Testis (tissue), 3 donors: ENCODE measurements around the gene TPH1. TPM values are rescaled to one million over a fixed set of nuclear protein-coding genes. Genes with fewer than 3 reads are reported as not detected.
"Not testable (repeated sequence)": the region's sequence is repeated elsewhere in the genome, so short reads cannot be mapped to it uniquely, and the experiment has no call there.

ENCODE experiments used
- DNase-seq: peaks from one replicate; pipeline ENCODE4 v3.0.0-alpha.2; 2019
- H3K27ac ChIP-seq, 2 donors: fragments of 200-600 bp; sonication (generic); one replicate each; pipeline ENCODE4 v1.5.1; 2019
- H3K27me3 ChIP-seq: fragments of 200-600 bp; sonication (generic); one replicate; pipeline ENCODE4 v1.5.1; 2019
- H3K36me3 ChIP-seq: fragments of 200-600 bp; sonication (generic); one replicate; pipeline ENCODE4 v1.5.1; 2017; ENCODE audit warnings: low read depth; ENCODE audit errors: missing control alignments
- H3K4me1 ChIP-seq: fragments of 200-600 bp; sonication (generic); one replicate; pipeline ENCODE4 v1.5.1; 2019
- H3K4me3 ChIP-seq, 2 donors: fragments of 200-600 bp; sonication (generic); one replicate each; pipeline ENCODE4 v1.5.1; 2017 to 2019
- H3K9me3 ChIP-seq: fragments of 200-600 bp; sonication (generic); one replicate; pipeline ENCODE4 v1.5.1; 2017
- POLR2A ChIP-seq: fragments of 450-650 bp; IDR thresholded peaks from one replicate; pipeline ENCODE4 v1.6.1; 2017; ENCODE audit warnings: antibody characterized with exemption, mild to moderate bottlenecking, moderate library complexity
- WGBS, 2 donors: methylation state at CpG; one replicate each; pipeline ENCODE4 v1.1.5; 2018; 5-methylcytosine and 5-hydroxymethylcytosine counted together
- intact Hi-C: fragments of 100-400 bp; cut with DNase I; formaldehyde crosslinking; loops from one replicate; pipeline ENCODE4 v1.15.1; 2023; ENCODE audit warnings: low total_unique reads
- polyA plus RNA-seq: library from polyadenylated mRNA; stranded (reverse); fragments of 350-450 nt; fragmentation: Illumina TruSeq; extraction: RNeasy Lipid Tissue Mini Kit (QIAGEN cat#74804); gene quantifications from one replicate; pipeline ENCODE4 v1.2.3, GENCODE V29; 2014; ENCODE audit warnings: low read depth, low replicate concordance; ENCODE audit not compliant: insufficient read depth
- total RNA-seq, 2 donors: library from RNA; depleted of rRNA; stranded (reverse); fragments of >200 nt; gene quantifications; one replicate each; pipeline ENCODE4 v1.2.3, GENCODE V29; 2016
- TF ChIP-seq, protein P1 (sequence below), 3 experiments: fragments of 450-650 bp in 2 of 3; fragments of 200-600 bp in 1 of 3; sonication (generic) in 1 of 3; IDR thresholded peaks; one replicate each; pipeline ENCODE4 v1.5.1; 2016 to 2019; ENCODE audit warnings: antibody characterized with exemption in 3 of 3, mild to moderate bottlenecking in 2 of 3, moderate library complexity in 1 of 3

The TPH1 gene
- total and polyA plus RNA-seq, 3 donors from 2014 or later = 1.0 to 1.9 (median 1.7) TPM

GRCh38 chr11:18001191-18001590, 44.9 kb downstream of the TPH1 start:
- no peak for TF ChIP-seq POLR2A
- TF ChIP-seq, protein P1, sequence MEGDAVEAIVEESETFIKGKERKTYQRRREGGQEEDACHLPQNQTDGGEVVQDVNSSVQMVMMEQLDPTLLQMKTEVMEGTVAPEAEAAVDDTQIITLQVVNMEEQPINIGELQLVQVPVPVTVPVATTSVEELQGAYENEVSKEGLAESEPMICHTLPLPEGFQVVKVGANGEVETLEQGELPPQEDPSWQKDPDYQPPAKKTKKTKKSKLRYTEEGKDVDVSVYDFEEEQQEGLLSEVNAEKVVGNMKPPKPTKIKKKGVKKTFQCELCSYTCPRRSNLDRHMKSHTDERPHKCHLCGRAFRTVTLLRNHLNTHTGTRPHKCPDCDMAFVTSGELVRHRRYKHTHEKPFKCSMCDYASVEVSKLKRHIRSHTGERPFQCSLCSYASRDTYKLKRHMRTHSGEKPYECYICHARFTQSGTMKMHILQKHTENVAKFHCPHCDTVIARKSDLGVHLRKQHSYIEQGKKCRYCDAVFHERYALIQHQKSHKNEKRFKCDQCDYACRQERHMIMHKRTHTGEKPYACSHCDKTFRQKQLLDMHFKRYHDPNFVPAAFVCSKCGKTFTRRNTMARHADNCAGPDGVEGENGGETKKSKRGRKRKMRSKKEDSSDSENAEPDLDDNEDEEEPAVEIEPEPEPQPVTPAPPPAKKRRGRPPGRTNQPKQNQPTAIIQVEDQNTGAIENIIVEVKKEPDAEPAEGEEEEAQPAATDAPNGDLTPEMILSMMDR (IDR thresholded peaks at IDR 0.05) = no peak
- H3K4me1 ChIP-seq = no peaks in the 10 kb centered on the region
- DNase-seq = no peak
- 82 to 92% methylated on average over 2 of the region's 2 CpGs for WGBS, 2 donors
- H3K27ac ChIP-seq = no peak overlapping the region
- H3K4me3 ChIP-seq = no peak overlapping the region
- H3K36me3 ChIP-seq = no peaks in the 10 kb centered on the region
- H3K9me3 ChIP-seq = no peaks in the 10 kb centered on the region
- H3K27me3 ChIP-seq = no peaks in the 10 kb centered on the region
- intact Hi-C loops = no loop called here

DNA sequence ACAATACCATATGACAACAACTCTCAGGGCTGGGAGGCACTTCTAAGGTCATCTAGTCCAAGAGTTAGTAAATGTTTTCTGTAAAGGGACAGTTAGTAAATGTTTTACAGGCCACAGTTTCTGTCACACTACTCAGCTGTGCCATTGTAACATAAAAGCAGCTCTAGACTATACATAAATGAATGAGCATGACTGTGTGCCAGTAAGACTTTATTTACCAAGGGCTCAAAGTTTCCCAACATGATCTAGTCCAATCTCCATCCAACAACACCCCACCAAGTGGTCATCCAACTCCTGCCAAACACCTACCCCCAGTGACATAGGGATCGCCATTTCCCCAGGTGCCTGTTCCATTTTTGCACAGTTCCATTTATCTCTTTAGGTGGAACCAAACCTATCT, 45.3 kb downstream of the TPH1 start:
- Histone ChIP-seq H3K9me3 (no peaks in the 10 kb centered on the region), H3K4me3 (no peak overlapping the region), H3K36me3 (no peaks in the 10 kb centered on the region), H3K27ac (no peak overlapping the region), H3K27me3 (no peaks in the 10 kb centered on the region), H3K4me1 (no peaks in the 10 kb centered on the region)
- no peak for DNase-seq
- intact Hi-C loops = no loop called here
- TF ChIP-seq, protein P1 (IDR thresholded peaks at IDR 0.05) = no peak
- TF ChIP-seq POLR2A = no peak
- 96 to 100% methylated on average over 1 of the region's 1 CpG for WGBS, 2 donors

GRCh38 chr11:18000128-18000527, 45.9 kb downstream of the TPH1 start:
- H3K27me3 ChIP-seq, H3K4me1 ChIP-seq, H3K9me3 ChIP-seq, H3K4me3 ChIP-seq, intact Hi-C loops, H3K27ac ChIP-seq, DNase-seq, H3K36me3 ChIP-seq: not testable (repeated sequence)
- 86 to 91% methylated on average over 4 of the region's 4 CpGs for WGBS, 2 donors

Other genes with a start within 250 kb of the TPH1 start
- 10 to 100 TPM; 12.5 to 23.1 TPM for gene SERGEF, start 33.2 kb downstream of the TPH1 start, total RNA-seq
- gene SERGEF, start 33.2 kb downstream of the TPH1 start, polyA plus RNA-seq = 37.5 TPM
- 10 to 100 TPM; 21.8 to 29.8 TPM for gene SAAL1, start 59.8 kb upstream of the TPH1 start, total RNA-seq
- gene SAAL1, start 59.8 kb upstream of the TPH1 start, polyA plus RNA-seq = 29.0 TPM
- gene MRGPRX3, start 86.3 kb upstream of the TPH1 start, total RNA-seq = not detected
- not detected for gene MRGPRX3, start 86.3 kb upstream of the TPH1 start, polyA plus RNA-seq
- not detected for gene MRGPRX4, start 126.6 kb upstream of the TPH1 start, total RNA-seq
- gene MRGPRX4, start 126.6 kb upstream of the TPH1 start, polyA plus RNA-seq = not detected
- gene SAA4, start 190.5 kb upstream of the TPH1 start, total RNA-seq = not detected
- gene SAA4, start 190.5 kb upstream of the TPH1 start, polyA plus RNA-seq = 0.84 TPM
- 1 to 10 TPM; 1.7 to 2.4 TPM for gene SAA2, start 202.4 kb upstream of the TPH1 start, total RNA-seq
- 2.1 TPM for gene SAA2, start 202.4 kb upstream of the TPH1 start, polyA plus RNA-seq
- gene SAA1, start 220.0 kb upstream of the TPH1 start, total RNA-seq = not detected
- 6.2 TPM for gene SAA1, start 220.0 kb upstream of the TPH1 start, polyA plus RNA-seq